HepG2 (cell line): ENCODE data around the gene NR5A2. TPM values are rescaled to one million over a fixed set of nuclear protein-coding genes. Genes with fewer than 3 reads are reported as not detected.

Experiments
- ATAC-seq: fragments of 200-7000 bp; cut with Tn5 transposase; 3 replicates; pipeline ENCODE4 v1.9.1; 2020; ENCODE audit warnings: mild to moderate bottlenecking, moderate library complexity
- BruUV-seq: library from RNA; stranded (reverse); fragments of 400-500 nt; replicated peaks from 2 replicates; lab custom pipeline; 2021; lab: Mats Ljungman, UMichigan
- CTCF ChIA-PET: fragments of 300-600 bp; formaldehyde crosslinking; extraction: SDS; loops from one replicate; lab custom pipeline; 2021; ENCODE audit warnings: low total read pairs, inconsistent platforms, low intra/inter-chr PET ratio; lab: Yijun Ruan, JAX
- POLR2A ChIA-PET: fragments of 350-600 bp; sonication (Branson Sonifier 250); formaldehyde crosslinking; loops from one replicate; lab custom pipeline; 2020; ENCODE audit warnings: antibody characterized with exemption, inconsistent platforms; lab: Yijun Ruan, JAX
- DNase-seq: peaks from one replicate; pipeline ENCODE4 v3.0.0-alpha.2; 2015; ENCODE audit warnings: low spot score
- FAIRE-seq: peaks from 3 replicates; lab custom pipeline; 2011; peaks lifted over from hg19 to GRCh38; lab: Jason Lieb, UNC
- H2AFZ ChIP-seq: one replicate; pipeline ENCODE4 v1.6.1; 2011; ENCODE audit warnings: low read length, inconsistent platforms
- H3K27ac ChIP-seq: fragments of 300-600 bp; 3 replicates; pipeline ENCODE4 v1.8.0; 2011; ENCODE audit warnings: mixed run types, mild to moderate bottlenecking, mixed read lengths, low read length, inconsistent platforms; ENCODE audit not compliant: insufficient read depth; ENCODE audit errors: extremely low read length
- H3K27me3 ChIP-seq, 2 experiments: fragments of 200-600 bp in 1 of 2; 2 replicates in 1 of 2; 3 replicates in 1 of 2; pipeline versions ENCODE4 v1.6.0 to v1.8.0; 2011; ENCODE audit warnings: low read length in 2 of 2, mild to moderate bottlenecking in 2 of 2, moderate library complexity in 2 of 2, inconsistent platforms in 1 of 2; ENCODE audit not compliant: insufficient read depth in 2 of 2, control insufficient read depth in 1 of 2
- H3K36me3 ChIP-seq, 2 experiments: fragments of 200-600 bp in 1 of 2; replicated peaks in 1 of 2; 2 replicates in 1 of 2; 3 replicates in 1 of 2; pipeline versions ENCODE4 v1.5.1 to v1.8.0; 2011; ENCODE audit warnings: low read length in 2 of 2, inconsistent platforms in 1 of 2; ENCODE audit not compliant: insufficient read depth in 2 of 2, control insufficient read depth in 1 of 2
- H3K4me1 ChIP-seq: 2 replicates; pipeline ENCODE4 v1.5.1; 2012; ENCODE audit warnings: low read length, inconsistent platforms; ENCODE audit not compliant: insufficient read depth
- H3K4me2 ChIP-seq: 2 replicates; pipeline ENCODE4 v1.6.0; 2011; ENCODE audit warnings: low read depth, low read length, inconsistent platforms
- H3K4me3 ChIP-seq, 3 experiments: fragments of 200-600 bp in 1 of 3; sonication (generic), shearing (Covaris generic) in 1 of 3; replicated peaks in 1 of 3; 2 replicates each; pipeline ENCODE4 v1.5.1; 2011 to 2016; ENCODE audit warnings: low read length in 3 of 3, inconsistent platforms in 2 of 3, low read depth in 2 of 3, mild to moderate bottlenecking in 2 of 3, control low read depth in 1 of 3, mixed read lengths in 1 of 3; ENCODE audit not compliant: insufficient read depth in 1 of 3
- H3K79me2 ChIP-seq: one replicate; pipeline ENCODE4 v1.6.1; 2011; ENCODE audit warnings: low read length, inconsistent platforms; ENCODE audit not compliant: insufficient read depth
- H3K9ac ChIP-seq: 2 replicates; pipeline ENCODE4 v1.6.0; 2011; ENCODE audit warnings: mild to moderate bottlenecking, low read depth, low read length, inconsistent platforms; ENCODE audit not compliant: insufficient read depth
- H3K9me3 ChIP-seq: 2 replicates; pipeline ENCODE4 v1.5.1; 2012; ENCODE audit warnings: mild to moderate bottlenecking, low read length
- H4K20me1 ChIP-seq: 2 replicates; pipeline ENCODE4 v1.6.0; 2011; ENCODE audit warnings: inconsistent platforms, mild to moderate bottlenecking, low read length, moderate library complexity; ENCODE audit not compliant: insufficient read depth
- CENPT ChIP-seq: sonication (generic); formaldehyde crosslinking; IDR thresholded peaks from 2 replicates; pipeline ENCODE4 v1.8.0; 2022; ENCODE audit warnings: low read depth, mild to moderate bottlenecking, moderate library complexity, missing genetic modification reagents
- CHD2 ChIP-seq: IDR thresholded peaks from 2 replicates; pipeline ENCODE4 v1.6.1; 2011; ENCODE audit warnings: low read depth, low read length, improper control_type of control experiment
- E2F5 ChIP-seq: sonication (generic); formaldehyde crosslinking; conservative IDR thresholded peaks from 2 replicates; pipeline ENCODE4 v1.4.0; 2020; ENCODE audit warnings: missing genetic modification reagents
- FOXA1 ChIP-seq, 2 experiments: fragments of 450-650 bp in 1 of 2; sonication (generic) in 1 of 2; formaldehyde crosslinking in 1 of 2; IDR thresholded peaks; 2 replicates each; pipeline versions ENCODE4 v1.4.0 to v1.6.1; 2016 to 2020; ENCODE audit warnings: missing genetic modification reagents in 1 of 2
- SMYD3 ChIP-seq: sonication (generic); formaldehyde crosslinking; IDR thresholded peaks from 2 replicates; pipeline ENCODE4 v1.8.1; 2023; ENCODE audit warnings: mild to moderate bottlenecking, missing genetic modification reagents
- SOX6 ChIP-seq, 2 experiments: fragments of 450-650 bp in 1 of 2; sonication (generic) in 1 of 2; formaldehyde crosslinking in 1 of 2; IDR thresholded peaks; 2 replicates each; pipeline versions ENCODE4 v1.4.0 to v1.6.1; 2017 to 2020; ENCODE audit warnings: antibody characterized with exemption in 1 of 2, mild to moderate bottlenecking in 1 of 2, missing genetic modification reagents in 1 of 2
- THYN1 ChIP-seq: sonication (generic); formaldehyde crosslinking; IDR thresholded peaks from 2 replicates; pipeline ENCODE4 v1.8.1; 2023; ENCODE audit warnings: low read depth, mild to moderate bottlenecking, moderate library complexity, missing genetic modification reagents, borderline replicate concordance
- ZFP91 ChIP-seq: sonication (generic); formaldehyde crosslinking; IDR thresholded peaks from 2 replicates; pipeline ENCODE4 v1.9.0; 2022; ENCODE audit warnings: missing genetic modification reagents, mild to moderate bottlenecking, borderline replicate concordance
- ZNF720 ChIP-seq: sonication (generic); formaldehyde crosslinking; IDR thresholded peaks from 2 replicates; pipeline ENCODE4 v1.4.0; 2020; ENCODE audit warnings: missing genetic modification reagents
- ZNF768 ChIP-seq: sonication (generic); formaldehyde crosslinking; IDR thresholded peaks from 2 replicates; pipeline ENCODE4 v1.4.0; 2020; ENCODE audit warnings: missing genetic modification reagents
- WGBS: methylation state at CpG from one replicate; pipeline ENCODE4 v1.1.6; 2017; ENCODE audit warnings: low lambda C conversion rate; 5-methylcytosine and 5-hydroxymethylcytosine counted together
- in situ Hi-C: cut with HindIII; loops from 2 replicates; pipeline ENCODE4 v1.10.0; 2017; ENCODE audit warnings: low pct_unique_long_range_greater_than_20kb; ENCODE audit not compliant: extremely low pct_ligation_motif_present
- intact Hi-C: fragments of 100-400 bp; cut with micrococcal nuclease; formaldehyde crosslinking; loops from one replicate; pipeline ENCODE4 v1.10.0; 2022; ENCODE audit not compliant: unreplicated experiment
- polyA plus RNA-seq, 8 experiments: library from polyadenylated mRNA; depleted of rRNA in 3 of 8; stranded (reverse) in 7 of 8; unstranded in 1 of 8; fragments of >200 nt; fragmentation: Illumina TruSeq in 4 of 8; extraction: Trizol in 4 of 8; gene quantifications; 2 replicates each; pipeline versions ENCODE4 v1.2.1 to v1.2.3, GENCODE V29; 2011 to 2016; ENCODE audit warnings: low read depth in 4 of 8, missing spikeins in 1 of 8, mixed read lengths in 1 of 8; ENCODE audit not compliant: insufficient read depth in 1 of 8
- total RNA-seq, 5 experiments: library from RNA; depleted of rRNA; stranded (reverse); fragments of >200 nt; fragmentation: Illumina TruSeq; extraction: Trizol; gene quantifications; 2 replicates each; pipeline ENCODE4 v1.2.3, GENCODE V29; 2016; ENCODE audit warnings: low read depth in 1 of 5
- TF ChIP-seq, protein P1 (sequence below), 2 experiments: IDR thresholded peaks; 2 replicates each; pipeline ENCODE4 v1.6.1; 2011 to 2012; ENCODE audit warnings: low read length in 2 of 2, borderline replicate concordance in 1 of 2, low read depth in 1 of 2, mild to moderate bottlenecking in 1 of 2, moderate library complexity in 1 of 2
- TF ChIP-seq, protein P2 (sequence below): sonication (generic); formaldehyde crosslinking; IDR thresholded peaks from 2 replicates; pipeline ENCODE4 v1.4.0; 2020; ENCODE audit warnings: missing genetic modification reagents

NR5A2 gene
- total and polyA plus RNA-seq, 2 of the 13 experiments (the other 11 are each of a cell fraction or from before 2014, with no cell fraction given): 0.24 to 2.8 TPM

- TF ChIP-seq ZFP91 (CRISPR knock-in tag) (no peak), CENPT (CRISPR knock-in tag) (no peak)
- TF ChIP-seq, protein P1, sequence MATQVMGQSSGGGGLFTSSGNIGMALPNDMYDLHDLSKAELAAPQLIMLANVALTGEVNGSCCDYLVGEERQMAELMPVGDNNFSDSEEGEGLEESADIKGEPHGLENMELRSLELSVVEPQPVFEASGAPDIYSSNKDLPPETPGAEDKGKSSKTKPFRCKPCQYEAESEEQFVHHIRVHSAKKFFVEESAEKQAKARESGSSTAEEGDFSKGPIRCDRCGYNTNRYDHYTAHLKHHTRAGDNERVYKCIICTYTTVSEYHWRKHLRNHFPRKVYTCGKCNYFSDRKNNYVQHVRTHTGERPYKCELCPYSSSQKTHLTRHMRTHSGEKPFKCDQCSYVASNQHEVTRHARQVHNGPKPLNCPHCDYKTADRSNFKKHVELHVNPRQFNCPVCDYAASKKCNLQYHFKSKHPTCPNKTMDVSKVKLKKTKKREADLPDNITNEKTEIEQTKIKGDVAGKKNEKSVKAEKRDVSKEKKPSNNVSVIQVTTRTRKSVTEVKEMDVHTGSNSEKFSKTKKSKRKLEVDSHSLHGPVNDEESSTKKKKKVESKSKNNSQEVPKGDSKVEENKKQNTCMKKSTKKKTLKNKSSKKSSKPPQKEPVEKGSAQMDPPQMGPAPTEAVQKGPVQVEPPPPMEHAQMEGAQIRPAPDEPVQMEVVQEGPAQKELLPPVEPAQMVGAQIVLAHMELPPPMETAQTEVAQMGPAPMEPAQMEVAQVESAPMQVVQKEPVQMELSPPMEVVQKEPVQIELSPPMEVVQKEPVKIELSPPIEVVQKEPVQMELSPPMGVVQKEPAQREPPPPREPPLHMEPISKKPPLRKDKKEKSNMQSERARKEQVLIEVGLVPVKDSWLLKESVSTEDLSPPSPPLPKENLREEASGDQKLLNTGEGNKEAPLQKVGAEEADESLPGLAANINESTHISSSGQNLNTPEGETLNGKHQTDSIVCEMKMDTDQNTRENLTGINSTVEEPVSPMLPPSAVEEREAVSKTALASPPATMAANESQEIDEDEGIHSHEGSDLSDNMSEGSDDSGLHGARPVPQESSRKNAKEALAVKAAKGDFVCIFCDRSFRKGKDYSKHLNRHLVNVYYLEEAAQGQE (IDR thresholded peaks at IDR 0.05; ENCODE audit: borderline replicate concordance in 1 of 2, low read depth in 1 of 2, low read length in 2 of 2): no peak
Measured at GRCh38 chr1:200206761-200207160, 179.3 kb downstream of the NR5A2 start (continued).

- Histone ChIP-seq H3K4me2 (no peak overlapping the region), H3K27me3 (peaks cover 0 to 5% of the 10 kb centered on the region in 2 experiments; a peak in 2 of 5 replicates), H3K79me2 (no peaks in the 10 kb centered on the region), H3K36me3 (no peaks in the 10 kb centered on the region), H3K4me1 (no peaks in the 10 kb centered on the region), H3K4me3 (no peak overlapping the region), H3K9me3 (no peaks in the 10 kb centered on the region), H4K20me1 (no peaks in the 10 kb centered on the region), H2AFZ (no peak overlapping the region), H3K27ac (no peak overlapping the region), H3K9ac (no peak overlapping the region)
- WGBS: 43% methylated on average over 6 of the region's 6 CpGs
- in situ Hi-C loops: no loop called here
- intact Hi-C loops: no loop called here
- BruUV-seq: no TSS peak
- ChIA-PET POLR2A (no interaction called here), CTCF (no interaction called here)
- FAIRE-seq (no peak), DNase-seq (no peak), ATAC-seq (no peak)
- TF ChIP-seq, protein P2, sequence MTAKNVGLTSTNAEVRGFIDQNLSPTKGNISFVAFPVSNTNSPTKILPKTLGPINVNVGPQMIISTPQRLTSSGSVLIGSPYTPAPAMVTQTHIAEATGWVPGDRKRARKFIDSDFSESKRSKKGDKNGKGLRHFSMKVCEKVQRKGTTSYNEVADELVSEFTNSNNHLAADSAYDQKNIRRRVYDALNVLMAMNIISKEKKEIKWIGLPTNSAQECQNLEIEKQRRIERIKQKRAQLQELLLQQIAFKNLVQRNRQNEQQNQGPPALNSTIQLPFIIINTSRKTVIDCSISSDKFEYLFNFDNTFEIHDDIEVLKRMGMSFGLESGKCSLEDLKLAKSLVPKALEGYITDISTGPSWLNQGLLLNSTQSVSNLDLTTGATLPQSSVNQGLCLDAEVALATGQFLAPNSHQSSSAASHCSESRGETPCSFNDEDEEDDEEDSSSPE (CRISPR knock-in tag): no peak
- TF ChIP-seq FOXA1 (IDR thresholded peaks at IDR 0.05): no peak
- TF ChIP-seq FOXA1 (CRISPR knock-in tag; IDR thresholded peaks at IDR 0.05): no peak
- TF ChIP-seq ZNF720 (CRISPR knock-in tag): no peak
- no peak for TF ChIP-seq ZNF768 (CRISPR knock-in tag)
- no peak for TF ChIP-seq THYN1 (CRISPR knock-in tag)
- TF ChIP-seq CHD2: no peak
- no peak for TF ChIP-seq SOX6 (IDR thresholded peaks at IDR 0.05)
- no peak for TF ChIP-seq SOX6 (CRISPR knock-in tag; IDR thresholded peaks at IDR 0.05)
- TF ChIP-seq SMYD3 (CRISPR knock-in tag): no peak
- no peak for TF ChIP-seq E2F5 (CRISPR knock-in tag)
Measured at GRCh38 chr1:200207711-200208126, 180.2 kb downstream of the NR5A2 start.
